ENCODE data around the gene PRXL2A. TPM values are rescaled to one million over a fixed set of nuclear protein-coding genes. Genes with fewer than 3 reads are reported as not detected.

Gene PRXL2A
- total RNA-seq, 1 donor from 2014 or later, result 73.5 TPM

- no peak for DNase-seq (ENCODE audit: extremely low spot score, unreplicated experiment)
- no peak for TF ChIP-seq CTCF (conservative IDR thresholded peaks at IDR 0.05)
- no peak overlapping the region for H3K4me3 Mint-ChIP-seq
- no peaks in the 10 kb centered on the region for H3K36me3 Mint-ChIP-seq
- H3K9me3 Mint-ChIP-seq, result no peaks in the 10 kb centered on the region
- H3K27ac Mint-ChIP-seq, result no peak overlapping the region
- H3K4me1 Mint-ChIP-seq (ENCODE audit: unreplicated experiment), result no peaks in the 10 kb centered on the region
- no peaks in the 10 kb centered on the region for H3K27me3 Mint-ChIP-seq
Observed at GRCh38 chr10:80373502-80373901, 34.8 kb upstream of the PRXL2A start.

GRCh38 chr10:80379701-80380100 lies 28.6 kb upstream of the PRXL2A start:
- Mint-ChIP-seq H3K27me3 (no peaks in the 10 kb centered on the region), H3K36me3 (no peaks in the 10 kb centered on the region)

GRCh38 chr10:80380185-80380584 lies 28.2 kb upstream of the PRXL2A start:
- H3K4me1 Mint-ChIP-seq (ENCODE audit: unreplicated experiment), result peaks cover 5% of the 10 kb centered on the region
- DNase-seq (ENCODE audit: extremely low spot score, unreplicated experiment), result no peak
- no peak overlapping the region for H3K4me3 Mint-ChIP-seq
- no peak overlapping the region for H3K27ac Mint-ChIP-seq
- no peak for TF ChIP-seq CTCF (conservative IDR thresholded peaks at IDR 0.05)
- H3K9me3 Mint-ChIP-seq, result no peaks in the 10 kb centered on the region
- no peaks in the 10 kb centered on the region for H3K36me3 Mint-ChIP-seq
- H3K27me3 Mint-ChIP-seq, result no peaks in the 10 kb centered on the region

More at GRCh38 chr10:80379701-80380100, 28.6 kb upstream of the PRXL2A start:
- Mint-ChIP-seq H3K9me3 (no peaks in the 10 kb centered on the region), H3K4me3 (no peak overlapping the region), H3K27ac (no peak overlapping the region), H3K4me1 (ENCODE audit: unreplicated experiment) (peaks cover 5% of the 10 kb centered on the region)
- no peak for DNase-seq (ENCODE audit: extremely low spot score, unreplicated experiment)
- no peak for TF ChIP-seq CTCF (conservative IDR thresholded peaks at IDR 0.05)

- no peak for DNase-seq (ENCODE audit: extremely low spot score, unreplicated experiment)
- H3K9me3 Mint-ChIP-seq, result no peaks in the 10 kb centered on the region
- peaks cover 5% of the 10 kb centered on the region for H3K4me1 Mint-ChIP-seq (ENCODE audit: unreplicated experiment)
- no peak overlapping the region for H3K4me3 Mint-ChIP-seq
- TF ChIP-seq CTCF (conservative IDR thresholded peaks at IDR 0.05), result peak; percentile 77
- no peak overlapping the region for H3K27ac Mint-ChIP-seq
- no peaks in the 10 kb centered on the region for H3K27me3 Mint-ChIP-seq
- no peaks in the 10 kb centered on the region for H3K36me3 Mint-ChIP-seq
Observed at GRCh38 chr10:80382989-80383388, 25.4 kb upstream of the PRXL2A start.

- Mint-ChIP-seq H3K27ac (no peak overlapping the region), H3K36me3 (no peaks in the 10 kb centered on the region), H3K4me1 (ENCODE audit: unreplicated experiment) (peaks cover 10% of the 10 kb centered on the region), H3K27me3 (no peaks in the 10 kb centered on the region), H3K9me3 (no peaks in the 10 kb centered on the region), H3K4me3 (no peak overlapping the region)
- DNase-seq (ENCODE audit: extremely low spot score, unreplicated experiment), result no peak
- TF ChIP-seq CTCF (conservative IDR thresholded peaks at IDR 0.05), result no peak
Observed at GRCh38 chr10:80390740-80391139, 17.6 kb upstream of the PRXL2A start.

- Mint-ChIP-seq H3K27me3 (no peaks in the 10 kb centered on the region), H3K9me3 (no peaks in the 10 kb centered on the region), H3K27ac (no peak overlapping the region), H3K36me3 (no peaks in the 10 kb centered on the region), H3K4me1 (ENCODE audit: unreplicated experiment) (peaks cover 10% of the 10 kb centered on the region), H3K4me3 (no peak overlapping the region)
- DNase-seq (ENCODE audit: extremely low spot score, unreplicated experiment), result no peak
- TF ChIP-seq CTCF (conservative IDR thresholded peaks at IDR 0.05), result no peak
Observed at GRCh38 chr10:80392250-80392649, 16.1 kb upstream of the PRXL2A start.
